GM06990 (cell line): ENCODE measurements around the gene APBB2.
A peak's percentile ranks its signal among the peaks of the same experiment; 100 is the strongest.

Experiments
- DNase-seq: peaks from one replicate; pipeline ENCODE4 v3.0.0-alpha.2; 2011; ENCODE audit not compliant: insufficient read length; ENCODE audit errors: extremely low read depth
- H3K27me3 ChIP-seq: replicated peaks from 2 replicates; pipeline ENCODE4 v1.6.0; 2011; ENCODE audit warnings: low read length; ENCODE audit not compliant: control insufficient read depth, insufficient read depth
- H3K36me3 ChIP-seq: 2 replicates; pipeline ENCODE4 v1.5.1; 2011; ENCODE audit warnings: low read length; ENCODE audit not compliant: control insufficient read depth, insufficient read depth
- H3K4me3 ChIP-seq: replicated peaks from 2 replicates; pipeline ENCODE4 v1.5.1; 2011; ENCODE audit warnings: low read depth, mild to moderate bottlenecking, control low read depth, low read length
- CTCF ChIP-seq: IDR thresholded peaks from 2 replicates; pipeline ENCODE4 v1.5.1; 2011; ENCODE audit warnings: low read length, control low read depth, mild to moderate bottlenecking, inconsistent platforms; ENCODE audit not compliant: insufficient read depth, poor library complexity, severe bottlenecking

Gene APBB2

GRCh38 chr4:40857956-40858355 is 356.4 kb downstream of the APBB2 start:
- no peak for DNase-seq
- no peak for TF ChIP-seq CTCF
- Histone ChIP-seq H3K36me3 (no peaks in the 10 kb centered on the region), H3K27me3 (no peaks in the 10 kb centered on the region), H3K4me3 (no peak overlapping the region)

- Histone ChIP-seq H3K27me3 (no peaks in the 10 kb centered on the region), H3K36me3 (no peaks in the 10 kb centered on the region), H3K4me3 (peak overlapping the region; percentile 54)
- no peak for TF ChIP-seq CTCF
- peak; percentile 79 for DNase-seq
Measured at GRCh38 chr4:40856840-40857362, 357.4 kb downstream of the APBB2 start.

- no peak for TF ChIP-seq CTCF
- H3K4me3 ChIP-seq, result peak overlapping the region; percentile 54
- DNase-seq, result no peak
- H3K27me3 ChIP-seq, result no peaks in the 10 kb centered on the region
- H3K36me3 ChIP-seq, result no peaks in the 10 kb centered on the region
Measured at GRCh38 chr4:40856277-40856839, 358.0 kb downstream of the APBB2 start.

- no peak for DNase-seq
Measured at GRCh38 chr4:40850496-40850895, 363.8 kb downstream of the APBB2 start.

GRCh38 chr4:40848940-40849339 is 365.4 kb downstream of the APBB2 start:
- no peaks in the 10 kb centered on the region for H3K36me3 ChIP-seq
- no peak for TF ChIP-seq CTCF
- DNase-seq, result no peak
- H3K4me3 ChIP-seq, result no peak overlapping the region
- no peaks in the 10 kb centered on the region for H3K27me3 ChIP-seq

More at GRCh38 chr4:40850496-40850895, 363.8 kb downstream of the APBB2 start:
- Histone ChIP-seq H3K4me3 (no peak overlapping the region), H3K27me3 (no peaks in the 10 kb centered on the region), H3K36me3 (no peaks in the 10 kb centered on the region)
- TF ChIP-seq CTCF, result no peak

- DNase-seq, result no peak
- no peak overlapping the region for H3K4me3 ChIP-seq
- TF ChIP-seq CTCF, result no peak
Measured at GRCh38 chr4:40848251-40848650, 366.1 kb downstream of the APBB2 start.

More at GRCh38 chr4:40848251-40848650, 366.1 kb downstream of the APBB2 start:
- no peaks in the 10 kb centered on the region for H3K36me3 ChIP-seq
- no peaks in the 10 kb centered on the region for H3K27me3 ChIP-seq
